Activated CD8-positive, alpha-beta memory T cell treated with anti-CD3 and anti-CD28 coated beads for 36 hours (primary cell): ENCODE measurements around the gene MYO1D. TPM values are rescaled to one million over a fixed set of nuclear protein-coding genes. Genes with fewer than 3 reads are reported as not detected.
"Not testable (repeated sequence)": the region's sequence is repeated elsewhere in the genome, so short reads cannot be mapped to it uniquely, and the experiment has no call there.

Experiments used
- CTCF ChIA-PET: fragments of 350-600 bp; sonication (Branson Sonifier 250); formaldehyde crosslinking; loops from one replicate; lab custom pipeline; 2021; ENCODE audit warnings: antibody characterized with exemption; lab: Charles Lee
- POLR2A ChIA-PET: fragments of 350-600 bp; sonication (Branson Sonifier 250); formaldehyde crosslinking; loops from one replicate; lab custom pipeline; 2021; ENCODE audit warnings: antibody characterized with exemption; lab: Charles Lee
- total RNA-seq, 2 experiments: library from RNA; stranded (reverse); gene quantifications; one replicate each; pipeline ENCODE4 v1.2.3, GENCODE V29; 2021

MYO1D gene
- total RNA-seq = 10 to 100 TPM; 10.5 to 12.5 TPM

GRCh38 chr17:32876417-32877163, at the start of gene MYO1D:
MYO1D (minus strand) TSS chr17:32877124; CDS start chr17:32876872, 252 bp downstream.
- POLR2A ChIA-PET = interaction anchor here (0.8 to 1.4 kb wide), 3 partner anchors 12 to 93 kb away, joined by 5 to 12 read pairs (median 5); no protein-coding TSS in a partner anchor
- CTCF ChIA-PET = interaction anchor here (1.0 to 4.1 kb wide), 17 partner anchors 9 to 118 kb away, joined by 3 to 35 read pairs (median 7); no protein-coding TSS in a partner anchor

GRCh38 chr17:32926183-32926582, 49.3 kb upstream of the MYO1D start:
- ChIA-PET POLR2A (no interaction called here), CTCF (no interaction called here)

- CTCF ChIA-PET, POLR2A ChIA-PET: not testable (repeated sequence)
Observed at GRCh38 chr17:32923905-32924304, 47.0 kb upstream of the MYO1D start.

- POLR2A ChIA-PET = no interaction called here
- CTCF ChIA-PET = interaction anchor here (0.6 kb wide), 1 partner anchor 704 kb away, joined by 3 read pairs; no protein-coding TSS in a partner anchor
Observed at GRCh38 chr17:32921017-32921416, 44.1 kb upstream of the MYO1D start.

GRCh38 chr17:32920293-32920692, 43.4 kb upstream of the MYO1D start:
- CTCF ChIA-PET = interaction anchor here (0.6 kb wide), 1 partner anchor 703 kb away, joined by 3 read pairs; no protein-coding TSS in a partner anchor
- POLR2A ChIA-PET = no interaction called here

GRCh38 chr17:32919876-32920275, 43.0 kb upstream of the MYO1D start:
- CTCF ChIA-PET, POLR2A ChIA-PET: not testable (repeated sequence)

GRCh38 chr17:32917842-32918241, 40.9 kb upstream of the MYO1D start:
- POLR2A ChIA-PET = no interaction called here
- CTCF ChIA-PET = no interaction called here

GRCh38 chr17:32917081-32917480, 40.2 kb upstream of the MYO1D start:
- ChIA-PET CTCF (no interaction called here), POLR2A (no interaction called here)

GRCh38 chr17:32916134-32916533, 39.2 kb upstream of the MYO1D start:
- ChIA-PET CTCF (interaction anchor here (1.0 kb wide), 2 partner anchors 20 to 391 kb away, joined by 3 read pairs; no protein-coding TSS in a partner anchor), POLR2A (no interaction called here)

- ChIA-PET CTCF (interaction anchor here (0.6 kb wide), 1 partner anchor 48 kb away, joined by 3 read pairs; no protein-coding TSS in a partner anchor), POLR2A (interaction anchor here (0.5 kb wide), 1 partner anchor 391 kb away, joined by 3 read pairs; no protein-coding TSS in a partner anchor)
Observed at GRCh38 chr17:32915245-32915644, 38.3 kb upstream of the MYO1D start.

GRCh38 chr17:32914181-32914580, 37.3 kb upstream of the MYO1D start:
- ChIA-PET POLR2A (interaction anchor here (1.4 kb wide), 1 partner anchor 38 kb away, joined by 5 read pairs; the partner anchor contains the start of gene MYO1D), CTCF (interaction anchor here (1.1 to 1.2 kb wide), 2 partner anchors 22 to 131 kb away, joined by 5 to 6 read pairs; no protein-coding TSS in a partner anchor)

- CTCF ChIA-PET = interaction anchor here (1.1 to 1.2 kb wide), 2 partner anchors 23 to 131 kb away, joined by 5 to 6 read pairs; no protein-coding TSS in a partner anchor
- POLR2A ChIA-PET = interaction anchor here (1.4 kb wide), 1 partner anchor 37 kb away, joined by 5 read pairs; the partner anchor contains the start of gene MYO1D
Observed at GRCh38 chr17:32913593-32913992, 36.7 kb upstream of the MYO1D start.

GRCh38 chr17:32912218-32912897, 35.4 kb upstream of the MYO1D start:
- ChIA-PET CTCF (interaction anchor here (1.5 kb wide), 1 partner anchor 35 kb away, joined by 7 read pairs; the partner anchor contains the start of gene MYO1D), POLR2A (no interaction called here)

GRCh38 chr17:32910769-32911168, 33.8 kb upstream of the MYO1D start:
- POLR2A ChIA-PET = no interaction called here
- CTCF ChIA-PET = interaction anchor here (1.3 to 2.6 kb wide), 2 partner anchors 33 to 128 kb away, joined by 17 to 18 read pairs; partner anchors contain the start of gene MYO1D

- ChIA-PET CTCF (interaction anchor here (0.7 to 2.6 kb wide), 7 partner anchors 15 to 213 kb away, joined by 3 to 18 read pairs (median 3); partner anchors contain the start of gene MYO1D), POLR2A (no interaction called here)
Observed at GRCh38 chr17:32909787-32910369, 33.0 kb upstream of the MYO1D start.

GRCh38 chr17:32907583-32907982, 30.7 kb upstream of the MYO1D start:
- POLR2A ChIA-PET = no interaction called here
- CTCF ChIA-PET = interaction anchor here (0.7 kb wide), 2 partner anchors 60 to 138 kb away, joined by 3 read pairs; no protein-coding TSS in a partner anchor

- ChIA-PET POLR2A (no interaction called here), CTCF (interaction anchor here (0.7 to 2.8 kb wide), 4 partner anchors 28 to 122 kb away, joined by 3 to 11 read pairs (median 4); partner anchors contain the start of gene MYO1D)
Observed at GRCh38 chr17:32904891-32905290, 28.0 kb upstream of the MYO1D start.

- CTCF ChIA-PET = interaction anchor here (1.4 to 2.8 kb wide), 2 partner anchors 27 to 33 kb away, joined by 5 to 11 read pairs; partner anchors contain the start of gene MYO1D
- POLR2A ChIA-PET = no interaction called here
Observed at GRCh38 chr17:32903774-32904673, 27.1 kb upstream of the MYO1D start.
